GM19099 (cell line): ENCODE results near the gene RNFT2.

Experiments
- POLR2A ChIP-seq: IDR thresholded peaks from 3 replicates; pipeline ENCODE4 v1.6.1; 2011; ENCODE audit warnings: low read depth; ENCODE audit not compliant: insufficient read length; ENCODE audit errors: extremely low read depth

RNFT2 gene, protein sequence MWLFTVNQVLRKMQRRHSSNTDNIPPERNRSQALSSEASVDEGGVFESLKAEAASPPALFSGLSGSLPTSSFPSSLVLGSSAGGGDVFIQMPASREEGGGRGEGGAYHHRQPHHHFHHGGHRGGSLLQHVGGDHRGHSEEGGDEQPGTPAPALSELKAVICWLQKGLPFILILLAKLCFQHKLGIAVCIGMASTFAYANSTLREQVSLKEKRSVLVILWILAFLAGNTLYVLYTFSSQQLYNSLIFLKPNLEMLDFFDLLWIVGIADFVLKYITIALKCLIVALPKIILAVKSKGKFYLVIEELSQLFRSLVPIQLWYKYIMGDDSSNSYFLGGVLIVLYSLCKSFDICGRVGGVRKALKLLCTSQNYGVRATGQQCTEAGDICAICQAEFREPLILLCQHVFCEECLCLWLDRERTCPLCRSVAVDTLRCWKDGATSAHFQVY

DNA sequence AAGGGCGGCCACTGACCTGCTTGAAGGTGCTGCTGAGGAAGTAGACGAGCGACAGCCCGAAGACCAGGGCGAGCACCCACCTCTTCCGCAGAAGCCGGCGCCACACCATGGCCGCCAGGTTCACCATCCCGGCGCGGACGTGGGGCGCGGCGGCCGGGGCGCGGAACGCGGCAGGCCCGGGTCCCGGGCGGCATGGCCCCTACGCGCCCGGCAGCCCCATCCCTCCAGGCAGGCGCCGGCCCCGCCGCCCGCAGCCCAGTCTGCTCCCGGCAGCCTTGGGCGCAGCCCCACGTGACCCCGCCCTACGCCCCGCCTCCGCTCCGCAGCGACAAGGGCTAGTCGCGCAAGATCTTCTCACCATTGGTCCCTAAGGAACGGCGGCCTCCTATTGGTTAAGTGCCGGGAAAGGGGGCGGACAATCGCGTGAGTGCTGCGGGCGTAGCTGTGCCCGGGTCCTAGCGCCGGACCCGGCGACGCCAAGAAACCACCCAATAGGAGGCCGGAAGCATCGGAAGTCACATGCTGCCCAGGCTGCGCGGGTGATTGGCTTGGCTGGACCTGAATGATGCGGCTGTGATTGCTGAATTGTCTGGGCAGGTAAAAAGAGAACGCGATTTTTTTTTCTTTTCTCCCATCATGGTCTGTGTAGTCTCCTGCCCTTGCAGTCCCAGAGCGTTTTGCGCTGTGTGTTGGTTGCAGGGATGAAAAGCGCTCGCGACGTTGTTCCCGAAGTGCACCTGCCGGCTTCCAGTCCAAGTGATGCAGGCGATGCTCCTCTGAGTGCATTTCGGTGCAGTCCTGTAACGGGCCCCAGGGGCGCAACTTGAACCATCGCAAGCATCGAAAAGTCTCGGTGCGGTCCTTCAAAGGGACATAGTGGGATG is at the start of gene RNFT2, which contains the start of gene SPRING1:
TSS of gene RNFT2 (plus strand) at position 542 of the 884 bp plus-strand sequence. CDS start 2,183 bp downstream, outside the sequence.
TSS of gene SPRING1 (minus strand) at position 296 of the 884 bp plus-strand sequence. CDS start at position 127, 169 bp downstream.
- TF ChIP-seq POLR2A = peak; percentile 94

- no peak for TF ChIP-seq POLR2A
Measured at GRCh38 chr12:116689521-116689920, 48.6 kb upstream of the RNFT2 start.

DNA sequence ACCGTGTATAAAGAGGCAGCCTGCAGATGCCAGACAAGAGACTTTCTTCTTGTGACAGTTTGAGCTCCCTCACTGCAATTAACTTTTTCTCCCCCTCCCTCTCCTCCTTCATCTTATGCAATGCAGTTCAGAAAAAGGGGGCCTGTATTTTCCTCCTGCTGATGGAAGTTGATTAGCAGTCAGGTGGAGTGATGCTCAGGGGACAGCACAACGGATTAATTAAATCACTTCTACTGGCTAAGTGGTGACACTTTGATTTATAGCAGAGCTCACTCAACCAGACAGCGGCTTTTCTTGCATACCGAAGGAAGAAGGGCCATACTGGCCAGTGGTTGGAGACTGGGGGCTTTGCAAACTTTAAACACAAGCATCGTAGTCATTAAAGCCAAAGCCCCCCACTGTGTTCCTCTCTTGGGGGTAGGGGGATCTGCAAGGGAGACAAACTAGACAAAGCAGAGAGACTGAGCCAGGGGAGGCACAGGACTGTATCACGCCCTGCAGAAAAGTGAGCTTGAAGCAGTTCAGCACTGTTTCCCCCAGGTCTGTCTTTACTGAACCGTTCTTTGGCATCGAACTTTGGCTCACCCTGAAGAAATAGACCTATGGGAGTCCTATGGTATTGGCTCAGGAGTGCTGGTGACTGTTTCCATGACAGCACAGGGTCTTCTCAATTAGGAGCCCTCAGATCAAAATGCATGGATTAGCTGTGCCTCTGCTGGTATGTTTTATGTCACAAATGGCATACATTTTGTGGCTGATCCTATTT is 48.0 kb upstream of the RNFT2 start:
- TF ChIP-seq POLR2A = no peak

GRCh38 chr12:116691205-116691604 is 46.9 kb upstream of the RNFT2 start:
- no peak for TF ChIP-seq POLR2A

DNA sequence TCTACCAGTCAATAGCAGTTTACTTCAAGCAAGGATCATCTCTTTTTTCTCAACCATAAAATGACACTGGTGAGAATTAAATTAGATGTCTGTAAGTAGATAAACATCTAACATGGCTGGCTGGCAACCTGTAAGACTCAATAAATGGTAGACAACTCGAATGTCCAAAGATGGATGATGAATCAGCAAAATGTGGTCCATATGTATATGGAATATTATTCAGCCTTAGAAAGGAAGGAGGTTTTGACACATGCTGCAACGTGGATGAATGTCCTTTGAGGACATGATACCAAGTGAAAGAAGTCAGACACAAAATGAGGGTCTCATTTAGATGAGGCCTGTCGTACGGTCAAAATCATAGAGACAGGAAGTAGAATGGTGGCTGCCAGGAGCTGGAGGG is 46.5 kb upstream of the RNFT2 start:
- no peak for TF ChIP-seq POLR2A

- no peak for TF ChIP-seq POLR2A
Measured at GRCh38 chr12:116692605-116693004, 45.5 kb upstream of the RNFT2 start.

GRCh38 chr12:116693286-116694227 is 44.6 kb upstream of the RNFT2 start:
- TF ChIP-seq POLR2A = no peak

DNA sequence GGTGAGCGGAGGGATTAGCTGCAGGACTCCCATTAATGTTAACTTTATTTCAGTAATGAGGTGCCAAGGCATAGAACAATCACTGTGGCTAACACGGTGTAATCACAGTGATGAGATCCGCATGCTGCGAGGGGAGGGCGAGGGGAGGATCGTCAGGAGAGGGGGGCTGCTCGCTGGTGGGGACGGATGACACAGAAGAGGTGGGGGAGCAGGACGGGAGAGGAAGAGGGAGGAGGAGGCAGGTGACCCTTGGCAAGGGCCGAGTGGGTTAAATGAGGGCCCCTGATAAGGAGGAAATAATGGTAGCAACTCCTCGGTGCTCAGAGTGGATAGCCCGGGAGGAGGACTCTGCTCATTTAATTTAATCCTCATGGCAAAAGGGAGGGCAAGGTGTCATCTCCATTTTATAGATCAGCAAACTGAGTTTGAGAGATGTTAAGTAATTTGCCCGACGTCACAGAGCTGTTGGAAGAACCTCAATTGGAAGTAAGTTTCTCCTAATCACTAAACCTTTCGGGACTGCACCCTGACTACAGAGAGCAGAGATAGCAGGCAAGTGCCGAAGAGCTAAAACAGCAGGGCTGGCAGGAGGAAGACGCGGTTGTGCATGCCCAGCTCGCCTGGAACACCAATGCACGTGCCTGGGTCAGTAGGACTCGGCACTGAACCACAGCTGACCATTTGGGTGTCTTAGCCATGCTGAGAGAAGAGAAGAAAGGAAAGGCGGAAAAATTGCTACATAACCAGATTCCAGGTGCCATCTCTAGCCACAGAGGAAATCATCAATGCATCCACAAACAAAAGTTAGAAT is 43.3 kb upstream of the RNFT2 start:
- no peak for TF ChIP-seq POLR2A

DNA sequence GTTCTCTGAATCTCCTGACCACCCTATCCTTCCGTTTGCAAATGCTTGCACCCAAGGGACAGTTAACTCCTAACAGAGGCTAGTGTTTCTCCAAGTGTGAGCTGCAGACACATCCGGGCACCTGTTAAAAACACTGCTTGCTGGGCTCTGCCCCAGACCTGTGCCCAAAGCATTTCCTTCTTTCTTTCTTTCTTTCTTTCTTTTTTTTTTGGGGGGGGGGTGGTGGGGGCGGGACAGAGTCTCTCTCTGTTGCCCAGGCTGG is 42.7 kb upstream of the RNFT2 start:
- no peak for TF ChIP-seq POLR2A

GRCh38 chr12:116697305-116697704 is 40.8 kb upstream of the RNFT2 start:
- TF ChIP-seq POLR2A = no peak

GRCh38 chr12:116697716-116698115 is 40.4 kb upstream of the RNFT2 start:
- no peak for TF ChIP-seq POLR2A

GRCh38 chr12:116698116-116698515 is 40.0 kb upstream of the RNFT2 start:
- no peak for TF ChIP-seq POLR2A

DNA sequence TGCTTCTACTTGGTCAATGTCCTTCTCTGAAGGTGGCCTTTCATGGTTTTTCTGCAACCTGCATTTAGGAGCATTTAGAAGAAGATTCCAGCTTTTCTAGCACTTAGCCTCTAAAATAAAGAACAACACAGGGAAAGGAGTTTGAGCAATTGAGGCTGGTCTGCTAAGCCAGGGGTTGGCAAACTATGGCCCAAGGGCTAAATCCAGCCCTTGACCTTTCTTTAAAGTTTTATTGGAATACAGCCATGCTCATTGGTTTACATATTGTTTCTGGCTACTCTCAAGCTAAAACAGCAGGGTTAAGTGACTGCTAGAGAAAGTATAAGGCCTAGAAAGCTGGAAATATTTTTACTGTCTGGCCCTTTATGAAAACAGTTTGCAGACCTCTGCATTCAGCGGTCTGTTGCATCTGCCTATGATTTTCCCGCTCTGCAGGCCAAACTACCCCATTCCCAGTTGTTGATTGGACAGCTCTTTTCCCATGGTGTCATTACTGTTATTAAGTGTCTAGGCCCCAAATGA is 39.5 kb upstream of the RNFT2 start:
- no peak for TF ChIP-seq POLR2A
